Activated CD8-positive, alpha-beta T cell treated with anti-CD3 and anti-CD28 coated beads for 36 hours (primary cell): ENCODE measurements around the gene ECHDC1. TPM values are rescaled to one million over a fixed set of nuclear protein-coding genes. Genes with fewer than 3 reads are reported as not detected.
"Not testable (repeated sequence)": the region's sequence is repeated elsewhere in the genome, so short reads cannot be mapped to it uniquely, and the experiment has no call there.

ENCODE experiments used
- ATAC-seq: fragments of 200-7000 bp; cut with Tn5 transposase; one replicate; pipeline ENCODE4 v1.10.0; 2021; ENCODE audit warnings: mild to moderate bottlenecking, moderate library complexity
- CTCF ChIA-PET: fragments of 350-600 bp; sonication (Branson Sonifier 250); formaldehyde crosslinking; loops from one replicate; lab custom pipeline; 2021; ENCODE audit warnings: antibody characterized with exemption; lab: Charles Lee
- POLR2A ChIA-PET: fragments of 350-600 bp; sonication (Branson Sonifier 250); formaldehyde crosslinking; loops from one replicate; lab custom pipeline; 2021; ENCODE audit warnings: antibody characterized with exemption; lab: Charles Lee
- DNase-seq: peaks from one replicate; pipeline ENCODE4 v3.0.0-alpha.2; 2020
- H3K27ac Mint-ChIP-seq: one replicate; pipeline ENCODE4 v1.8.0; 2021; ENCODE audit warnings: mild to moderate bottlenecking, mixed read lengths
- H3K27me3 Mint-ChIP-seq: one replicate; pipeline ENCODE4 v1.8.0; 2021; ENCODE audit warnings: mixed read lengths
- H3K36me3 Mint-ChIP-seq: one replicate; pipeline ENCODE4 v1.8.0; 2021; ENCODE audit warnings: low read depth, mixed read lengths
- H3K4me1 Mint-ChIP-seq: one replicate; pipeline ENCODE4 v1.8.0; 2021; ENCODE audit warnings: low read depth, mixed read lengths
- H3K4me3 Mint-ChIP-seq: one replicate; pipeline ENCODE4 v1.8.0; 2021; ENCODE audit warnings: mild to moderate bottlenecking, moderate library complexity, mixed read lengths
- H3K9me3 Mint-ChIP-seq: one replicate; pipeline ENCODE4 v1.8.0; 2021; ENCODE audit warnings: mixed read lengths
- intact Hi-C: fragments of 100-400 bp; cut with micrococcal nuclease; formaldehyde crosslinking; loops from one replicate; pipeline ENCODE4 v1.10.0; 2022
- total RNA-seq, 2 experiments: library from RNA; stranded (reverse); gene quantifications; one replicate each; pipeline ENCODE4 v1.2.3, GENCODE V29; 2021
- TF ChIP-seq, protein P1 (sequence below): fragments of 200-600 bp; IDR thresholded peaks from one replicate; pipeline ENCODE4 v1.8.0; 2022; ENCODE audit warnings: antibody characterized with exemption, mild to moderate bottlenecking

The ECHDC1 gene
- total RNA-seq, 2 experiments from 2014 or later = 50.2 to 51.1 TPM

DNA sequence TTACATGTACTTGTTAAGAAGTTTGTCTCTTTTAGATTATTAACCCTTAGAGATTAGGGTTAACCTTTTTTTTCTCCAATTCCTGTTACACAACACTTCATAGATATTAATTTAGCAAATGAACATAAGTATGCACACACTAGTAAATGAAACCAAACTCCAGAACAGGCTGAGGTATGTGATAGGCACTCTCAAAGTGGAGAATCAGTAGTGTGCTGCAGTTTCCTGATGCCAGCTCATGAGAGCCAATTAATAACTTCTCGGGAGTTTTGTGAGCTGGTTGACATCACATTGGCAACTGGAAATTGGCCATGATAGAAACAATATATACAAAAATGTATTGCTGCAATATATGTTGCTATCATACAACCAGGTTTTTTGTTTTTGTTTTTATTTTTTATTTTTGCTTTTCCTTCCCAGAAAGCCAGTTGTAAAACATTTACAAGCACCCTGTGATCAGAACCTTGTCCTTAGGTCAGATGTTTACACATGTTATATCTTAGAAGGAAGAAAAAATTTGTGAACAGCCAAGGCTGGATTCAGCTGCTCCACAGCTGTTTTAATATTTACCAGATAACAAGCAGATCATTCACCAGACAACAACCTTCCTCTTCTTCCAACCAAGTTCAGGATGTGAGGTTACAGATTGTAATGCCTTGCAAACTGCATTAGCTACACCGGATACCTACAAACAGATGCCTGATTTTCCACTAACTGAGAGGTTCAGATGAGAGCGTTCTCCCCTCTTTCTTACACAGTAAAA is 42.4 kb upstream of the ECHDC1 start:
- intact Hi-C loops = no loop called here
- DNase-seq (no peak), ATAC-seq (no peak)
- H3K4me1 Mint-ChIP-seq = no peaks in the 10 kb centered on the region
- TF ChIP-seq, protein P1, sequence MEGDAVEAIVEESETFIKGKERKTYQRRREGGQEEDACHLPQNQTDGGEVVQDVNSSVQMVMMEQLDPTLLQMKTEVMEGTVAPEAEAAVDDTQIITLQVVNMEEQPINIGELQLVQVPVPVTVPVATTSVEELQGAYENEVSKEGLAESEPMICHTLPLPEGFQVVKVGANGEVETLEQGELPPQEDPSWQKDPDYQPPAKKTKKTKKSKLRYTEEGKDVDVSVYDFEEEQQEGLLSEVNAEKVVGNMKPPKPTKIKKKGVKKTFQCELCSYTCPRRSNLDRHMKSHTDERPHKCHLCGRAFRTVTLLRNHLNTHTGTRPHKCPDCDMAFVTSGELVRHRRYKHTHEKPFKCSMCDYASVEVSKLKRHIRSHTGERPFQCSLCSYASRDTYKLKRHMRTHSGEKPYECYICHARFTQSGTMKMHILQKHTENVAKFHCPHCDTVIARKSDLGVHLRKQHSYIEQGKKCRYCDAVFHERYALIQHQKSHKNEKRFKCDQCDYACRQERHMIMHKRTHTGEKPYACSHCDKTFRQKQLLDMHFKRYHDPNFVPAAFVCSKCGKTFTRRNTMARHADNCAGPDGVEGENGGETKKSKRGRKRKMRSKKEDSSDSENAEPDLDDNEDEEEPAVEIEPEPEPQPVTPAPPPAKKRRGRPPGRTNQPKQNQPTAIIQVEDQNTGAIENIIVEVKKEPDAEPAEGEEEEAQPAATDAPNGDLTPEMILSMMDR = no peak
- ChIA-PET CTCF (no interaction called here), POLR2A (no interaction called here)
- H3K27ac Mint-ChIP-seq = no peak overlapping the region
- peaks cover 2% of the 10 kb centered on the region for H3K27me3 Mint-ChIP-seq
- H3K4me3 Mint-ChIP-seq = no peak overlapping the region
- H3K9me3 Mint-ChIP-seq = no peaks in the 10 kb centered on the region
- H3K36me3 Mint-ChIP-seq = no peaks in the 10 kb centered on the region

DNA sequence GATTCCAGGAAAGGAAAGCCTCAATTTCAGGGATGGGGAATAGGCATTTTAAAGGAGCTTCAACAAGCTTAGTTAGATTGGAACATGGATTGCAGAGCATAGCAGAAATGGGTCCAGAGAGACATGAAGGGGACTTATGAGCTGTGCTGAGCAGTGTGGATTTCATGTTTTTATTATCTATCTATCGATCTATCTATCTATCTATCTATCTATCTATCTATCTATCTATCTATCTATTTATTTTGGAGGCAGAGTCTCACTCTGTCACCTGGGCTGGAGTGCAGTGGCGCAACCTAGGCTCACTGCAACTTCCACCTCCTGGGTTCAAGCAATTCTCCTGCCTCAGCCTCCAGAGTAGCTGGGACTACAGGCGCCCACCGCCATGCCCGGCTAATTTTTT is 41.4 kb upstream of the ECHDC1 start:
- H3K4me3 Mint-ChIP-seq, H3K27ac Mint-ChIP-seq, POLR2A ChIA-PET, DNase-seq, H3K27me3 Mint-ChIP-seq, H3K36me3 Mint-ChIP-seq, ATAC-seq, H3K4me1 Mint-ChIP-seq, CTCF ChIA-PET, H3K9me3 Mint-ChIP-seq, intact Hi-C loops: not testable (repeated sequence)

DNA sequence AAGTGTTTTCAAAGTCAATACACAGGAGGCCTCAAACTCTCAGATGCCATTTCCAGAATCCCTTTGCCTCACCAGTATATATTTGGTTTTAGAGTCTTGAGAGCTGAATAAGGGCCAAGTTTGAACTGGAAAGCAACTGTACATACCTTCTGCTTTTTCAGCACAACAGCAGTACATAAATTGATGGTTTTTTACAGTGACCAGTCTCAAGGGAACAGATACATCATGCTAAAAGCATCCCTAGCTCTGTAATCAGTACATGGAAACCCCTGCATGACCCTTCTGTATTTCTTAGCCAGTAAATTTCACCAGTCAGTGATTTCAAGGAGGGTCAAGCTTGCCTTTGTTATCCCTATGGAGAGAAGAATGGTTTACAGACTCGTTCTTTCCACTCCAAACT is 40.6 kb upstream of the ECHDC1 start:
- no peak for ATAC-seq
- Mint-ChIP-seq H3K36me3 (no peaks in the 10 kb centered on the region), H3K4me1 (no peaks in the 10 kb centered on the region), H3K27me3 (peaks cover 2% of the 10 kb centered on the region), H3K9me3 (no peaks in the 10 kb centered on the region), H3K27ac (no peak overlapping the region), H3K4me3 (no peak overlapping the region)
- ChIA-PET CTCF (no interaction called here), POLR2A (no interaction called here)
- intact Hi-C loops = no loop called here
- TF ChIP-seq, protein P1 = no peak
- DNase-seq = no peak

DNA sequence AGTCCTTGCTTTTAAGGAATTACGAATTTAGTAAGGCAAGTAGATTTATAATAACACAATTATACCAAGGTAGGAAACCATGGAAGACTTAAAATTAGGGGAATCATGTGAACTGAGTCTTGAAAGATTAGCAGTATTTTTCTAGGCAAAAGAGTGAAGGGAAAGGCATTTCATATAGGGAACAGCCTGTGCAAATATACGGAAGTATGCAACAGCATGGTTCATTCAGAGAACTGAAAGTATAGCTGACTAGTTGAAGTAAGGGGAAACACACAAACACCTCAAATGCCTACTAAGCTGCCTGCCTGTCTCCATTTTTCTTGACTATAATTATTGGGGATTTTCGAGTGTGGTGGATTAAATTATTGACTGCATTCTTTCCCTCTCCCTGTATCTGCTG is 39.0 kb upstream of the ECHDC1 start:
- ATAC-seq = no peak
- TF ChIP-seq, protein P1 = no peak
- POLR2A ChIA-PET = no interaction called here

DNA sequence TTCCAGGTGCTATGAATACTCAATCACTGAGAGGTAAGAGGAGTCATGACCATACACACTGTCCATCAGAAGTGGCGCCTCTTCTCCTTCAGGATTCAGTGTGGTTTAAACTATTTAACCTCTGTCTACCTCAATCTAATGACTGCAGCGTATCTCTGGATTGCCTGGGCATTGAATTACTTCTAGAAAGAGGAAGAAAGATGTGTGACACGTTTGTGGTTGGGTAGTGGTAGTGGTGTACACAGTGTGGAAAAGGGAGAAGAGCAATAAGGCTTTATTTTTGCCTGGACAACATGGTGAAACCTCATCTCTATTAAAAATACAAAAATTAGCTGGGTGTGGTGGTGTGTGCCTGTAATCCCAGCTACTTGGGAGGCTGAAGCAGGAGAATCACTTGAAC is 38.0 kb upstream of the ECHDC1 start:
- CTCF ChIA-PET = interaction anchor here (0.6 kb wide), 1 partner anchor 9 kb away, joined by 3 read pairs; no protein-coding TSS in a partner anchor
- Mint-ChIP-seq H3K4me1 (no peaks in the 10 kb centered on the region), H3K27me3 (peaks cover 2% of the 10 kb centered on the region), H3K9me3 (no peaks in the 10 kb centered on the region), H3K36me3 (no peaks in the 10 kb centered on the region), H3K4me3 (no peak overlapping the region), H3K27ac (no peak overlapping the region)
- TF ChIP-seq, protein P1 = no peak
- DNase-seq = no peak
- POLR2A ChIA-PET = no interaction called here
- ATAC-seq = no peak
- intact Hi-C loops = no loop called here

More for the DNA sequence above, 39.0 kb upstream of the ECHDC1 start:
- H3K27ac Mint-ChIP-seq = no peak overlapping the region
- no peak overlapping the region for H3K4me3 Mint-ChIP-seq
- H3K36me3 Mint-ChIP-seq = no peaks in the 10 kb centered on the region
- H3K27me3 Mint-ChIP-seq = peaks cover 2% of the 10 kb centered on the region
- CTCF ChIA-PET = interaction anchor here (1.6 kb wide), 1 partner anchor 79 kb away, joined by 3 read pairs; no protein-coding TSS in a partner anchor
- intact Hi-C loops = no loop called here
- H3K4me1 Mint-ChIP-seq = no peaks in the 10 kb centered on the region
- no peak for DNase-seq
- no peaks in the 10 kb centered on the region for H3K9me3 Mint-ChIP-seq
